ENCODE measurements around the gene PIEZO1.

Gene PIEZO1

GRCh38 chr16:88816736-88817535, 31.9 kb upstream of the PIEZO1 start:
- POLR2A ChIA-PET = no interaction called here
- DNase-seq (ENCODE audit: extremely low spot score) = no peak
- CTCF ChIA-PET = interaction anchor here (0.8 to 3.0 kb wide), 8 partner anchors 12 to 399 kb away, joined by 3 to 16 read pairs (median 3); no protein-coding TSS in a partner anchor
- TF ChIP-seq CTCF (IDR thresholded peaks at IDR 0.05; ENCODE audit: control extremely low read depth, extremely low read depth, low read depth, missing control alignments) = no peak

- peak; percentile 64 for DNase-seq (ENCODE audit: extremely low spot score)
- peak; percentile 81 for TF ChIP-seq CTCF (IDR thresholded peaks at IDR 0.05; ENCODE audit: control extremely low read depth, extremely low read depth, low read depth, missing control alignments)
- POLR2A ChIA-PET = no interaction called here
- CTCF ChIA-PET = interaction anchor here (0.9 to 6.7 kb wide), 8 partner anchors 11 to 397 kb away, joined by 3 to 37 read pairs (median 4); partner anchors contain the start of genes GALNS and TRAPPC2L
Measured at GRCh38 chr16:88815901-88816589, 31.0 kb upstream of the PIEZO1 start.

GRCh38 chr16:88815227-88815626, 30.2 kb upstream of the PIEZO1 start:
- CTCF ChIA-PET = interaction anchor here (0.9 to 6.7 kb wide), 7 partner anchors 40 to 398 kb away, joined by 3 to 37 read pairs (median 4); partner anchors contain the start of genes GALNS and TRAPPC2L
- no peak for DNase-seq (ENCODE audit: extremely low spot score)
- TF ChIP-seq CTCF (IDR thresholded peaks at IDR 0.05; ENCODE audit: control extremely low read depth, extremely low read depth, low read depth, missing control alignments) = no peak
- POLR2A ChIA-PET = no interaction called here

- ChIA-PET POLR2A (no interaction called here), CTCF (interaction anchor here (0.8 to 6.7 kb wide), 2 partner anchors 43 to 353 kb away, joined by 5 to 37 read pairs; partner anchors contain the start of genes GALNS and TRAPPC2L)
- DNase-seq (ENCODE audit: extremely low spot score) = no peak
- no peak for TF ChIP-seq CTCF (IDR thresholded peaks at IDR 0.05; ENCODE audit: control extremely low read depth, extremely low read depth, low read depth, missing control alignments)
Measured at GRCh38 chr16:88814144-88814502, 29.1 kb upstream of the PIEZO1 start.

- ChIA-PET CTCF (interaction anchor here (0.8 to 6.7 kb wide), 6 partner anchors 14 to 354 kb away, joined by 3 to 37 read pairs (median 10); partner anchors contain the start of genes GALNS and TRAPPC2L), POLR2A (no interaction called here)
- no peak for TF ChIP-seq CTCF (IDR thresholded peaks at IDR 0.05; ENCODE audit: control extremely low read depth, extremely low read depth, low read depth, missing control alignments)
- no peak for DNase-seq (ENCODE audit: extremely low spot score)
Measured at GRCh38 chr16:88813269-88814143, 28.5 kb upstream of the PIEZO1 start.

Measured in GM10248 (cell line).